Measurements from ENCODE around the gene PCSK6.
"Not testable (repeated sequence)": the region's sequence is repeated elsewhere in the genome, so short reads cannot be mapped to it uniquely, and the experiment has no call there.

Gene PCSK6

GRCh38 chr15:101375006-101375405 lies 114.5 kb downstream of the PCSK6 start:
- DNase-seq (ENCODE audit: low spot score): not testable (repeated sequence)

- DNase-seq (ENCODE audit: low spot score): no peak
Measured at GRCh38 chr15:101374326-101374725, 115.2 kb downstream of the PCSK6 start.

- no peak for DNase-seq (ENCODE audit: low spot score)
Measured at GRCh38 chr15:101373577-101373976, 115.9 kb downstream of the PCSK6 start.

GRCh38 chr15:101372960-101373525 lies 116.5 kb downstream of the PCSK6 start:
- DNase-seq (ENCODE audit: low spot score): no peak

- DNase-seq (ENCODE audit: low spot score): peak; percentile 83
Measured at GRCh38 chr15:101372149-101372577, 117.3 kb downstream of the PCSK6 start.

GRCh38 chr15:101371519-101371918 lies 118.0 kb downstream of the PCSK6 start:
- no peak for DNase-seq (ENCODE audit: low spot score)

GRCh38 chr15:101371081-101371480 lies 118.4 kb downstream of the PCSK6 start:
- no peak for DNase-seq (ENCODE audit: low spot score)

- no peak for DNase-seq (ENCODE audit: low spot score)
Measured at GRCh38 chr15:101370330-101371024, 119.0 kb downstream of the PCSK6 start.

- DNase-seq (ENCODE audit: low spot score): no peak
Measured at GRCh38 chr15:101369676-101370075, 119.8 kb downstream of the PCSK6 start.

GRCh38 chr15:101368861-101369642 lies 120.5 kb downstream of the PCSK6 start:
- no peak for DNase-seq (ENCODE audit: low spot score)

- DNase-seq (ENCODE audit: low spot score): no peak
Measured at GRCh38 chr15:101368086-101368780, 121.3 kb downstream of the PCSK6 start.

- DNase-seq (ENCODE audit: low spot score): no peak
Measured at GRCh38 chr15:101366853-101367252, 122.7 kb downstream of the PCSK6 start.

GRCh38 chr15:101362986-101363566 lies 126.4 kb downstream of the PCSK6 start:
- DNase-seq (ENCODE audit: low spot score): no peak

- no peak for DNase-seq (ENCODE audit: low spot score)
Measured at GRCh38 chr15:101362359-101362758, 127.1 kb downstream of the PCSK6 start.

- DNase-seq (ENCODE audit: low spot score): no peak
Measured at GRCh38 chr15:101361418-101361817, 128.1 kb downstream of the PCSK6 start.

- DNase-seq (ENCODE audit: low spot score): peak; percentile 36
Measured at GRCh38 chr15:101359365-101359947, 130.1 kb downstream of the PCSK6 start.

- DNase-seq (ENCODE audit: low spot score): peak; percentile 63
Measured at GRCh38 chr15:101358895-101359294, 130.6 kb downstream of the PCSK6 start.

GRCh38 chr15:101357885-101358284 lies 131.6 kb downstream of the PCSK6 start:
- DNase-seq (ENCODE audit: low spot score): no peak

- DNase-seq (ENCODE audit: low spot score): no peak
Measured at GRCh38 chr15:101357333-101357732, 132.2 kb downstream of the PCSK6 start.

GRCh38 chr15:101356512-101357172 lies 132.9 kb downstream of the PCSK6 start:
- DNase-seq (ENCODE audit: low spot score): not testable (repeated sequence)
